ENCODE measurements around the gene DOK4.

The DOK4 gene

DNA sequence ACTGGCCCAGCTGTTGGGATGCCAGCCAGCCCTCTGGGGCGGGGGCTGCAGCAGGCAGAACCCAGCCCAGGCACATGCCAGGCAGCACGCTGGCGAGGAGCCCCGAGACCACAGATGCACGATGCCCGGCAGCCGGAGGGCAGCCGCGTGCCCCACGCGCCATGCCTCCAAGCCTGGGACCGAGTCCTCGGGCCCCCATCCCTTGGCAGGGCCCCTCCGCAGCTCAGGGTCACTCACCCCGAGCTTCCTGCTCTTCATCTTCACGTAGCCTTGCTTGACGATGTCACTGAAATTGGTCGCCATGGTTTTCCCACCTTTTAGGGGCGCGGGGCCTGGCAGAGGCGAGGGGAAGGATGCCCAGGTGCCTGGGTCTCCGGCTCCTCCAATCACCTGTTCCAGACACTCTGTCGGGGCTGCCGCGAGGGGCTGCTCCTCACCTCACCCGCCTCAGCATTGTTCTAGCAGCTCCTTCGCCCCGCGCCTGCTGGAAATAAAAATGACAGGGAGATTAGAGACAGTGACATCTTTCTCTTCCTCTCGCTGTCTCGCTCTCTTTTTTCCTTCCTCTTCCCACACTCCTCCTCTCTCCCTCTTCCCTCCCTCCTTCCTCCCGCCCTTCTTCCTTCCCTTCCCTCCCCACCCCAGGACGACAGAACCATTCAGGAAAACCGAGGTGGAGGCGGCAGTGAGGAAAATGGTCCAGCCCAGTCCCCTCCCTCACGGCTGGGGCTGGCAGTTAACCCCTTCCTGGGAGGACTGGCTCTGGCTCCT, 6.9 kb downstream of the DOK4 start:
- Histone ChIP-seq H3K9ac (ENCODE audit: insufficient read length, low read depth) (peak overlapping the region; percentile 66), H3K27me3 (ENCODE audit: insufficient read depth, insufficient read length) (peaks cover 2% of the 10 kb centered on the region), H3K9me3 (ENCODE audit: insufficient read depth, low read length) (no peaks in the 10 kb centered on the region), H3K4me1 (ENCODE audit: insufficient read depth, insufficient read length) (peaks cover 37% of the 10 kb centered on the region), H3K36me3 (ENCODE audit: insufficient read depth, insufficient read length, low read length) (peaks cover 13% of the 10 kb centered on the region), H3K4me3 (ENCODE audit: insufficient read length, low read depth) (peak overlapping the region; percentile 36)
- DNase-seq (ENCODE audit: low read depth, low spot score) = peak; percentile 52
- TF ChIP-seq SUZ12 (IDR thresholded peaks at IDR 0.05; ENCODE audit: extremely low read depth, insufficient read depth, insufficient read length) = no peak
- TF ChIP-seq ZNF274 (IDR thresholded peaks at IDR 0.05; ENCODE audit: low read depth, low read length) = no peak
- no peak for TF ChIP-seq YY1 (IDR thresholded peaks at IDR 0.05; ENCODE audit: insufficient read depth, insufficient read length)

DNA sequence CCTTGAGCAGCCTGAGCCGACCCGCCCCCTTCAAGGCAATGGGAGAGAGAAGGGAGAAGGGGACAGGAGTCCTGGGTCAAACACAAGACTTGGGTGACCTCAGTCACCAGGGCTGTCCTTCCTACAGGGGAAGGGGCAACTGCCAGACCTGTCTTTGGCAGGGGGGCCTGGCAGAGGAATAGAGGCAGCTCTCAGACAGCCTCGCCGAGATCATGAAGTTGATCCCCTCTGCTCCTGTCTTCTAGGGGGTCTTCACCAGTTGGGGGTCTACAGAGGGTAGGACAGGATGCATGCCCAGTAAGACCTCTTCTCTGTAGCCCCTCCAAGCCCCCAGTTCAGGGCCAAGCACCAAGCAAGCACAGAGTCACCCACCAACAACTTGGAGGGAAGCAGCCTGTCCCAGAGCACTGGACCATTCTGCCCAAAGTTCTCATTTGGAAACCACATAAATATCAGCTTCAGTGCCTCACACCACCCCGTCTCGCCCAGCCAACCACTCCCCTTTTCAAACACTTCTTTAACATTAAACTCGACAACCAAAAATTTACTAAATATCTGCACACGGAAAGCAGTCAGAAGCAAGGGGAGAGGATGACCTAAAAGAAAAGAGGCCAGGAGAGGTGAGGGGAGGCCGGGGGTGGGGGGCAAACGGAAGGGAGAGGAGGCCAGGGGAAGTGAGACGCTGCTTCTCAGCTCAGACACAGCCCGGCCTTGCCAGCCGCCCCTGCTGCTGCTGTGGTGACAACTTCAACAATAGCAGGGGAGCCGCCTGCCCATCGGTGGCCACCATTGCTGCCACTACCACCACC, 7.7 kb downstream of the DOK4 start:
- no peak for DNase-seq (ENCODE audit: low read depth, low spot score)
- peaks cover 21% of the 10 kb centered on the region for H3K36me3 ChIP-seq (ENCODE audit: insufficient read depth, insufficient read length, low read length)
- peak overlapping the region; percentile 66 for H3K9ac ChIP-seq (ENCODE audit: insufficient read length, low read depth)
- H3K27me3 ChIP-seq (ENCODE audit: insufficient read depth, insufficient read length) = no peaks in the 10 kb centered on the region
- H3K9me3 ChIP-seq (ENCODE audit: insufficient read depth, low read length) = no peaks in the 10 kb centered on the region
- H3K4me3 ChIP-seq (ENCODE audit: insufficient read length, low read depth) = no peak overlapping the region
- peaks cover 32% of the 10 kb centered on the region for H3K4me1 ChIP-seq (ENCODE audit: insufficient read depth, insufficient read length)
- TF ChIP-seq ZNF274 (IDR thresholded peaks at IDR 0.05; ENCODE audit: low read depth, low read length) (no peak), SUZ12 (IDR thresholded peaks at IDR 0.05; ENCODE audit: extremely low read depth, insufficient read depth, insufficient read length) (no peak), YY1 (IDR thresholded peaks at IDR 0.05; ENCODE audit: insufficient read depth, insufficient read length) (no peak)

DNA sequence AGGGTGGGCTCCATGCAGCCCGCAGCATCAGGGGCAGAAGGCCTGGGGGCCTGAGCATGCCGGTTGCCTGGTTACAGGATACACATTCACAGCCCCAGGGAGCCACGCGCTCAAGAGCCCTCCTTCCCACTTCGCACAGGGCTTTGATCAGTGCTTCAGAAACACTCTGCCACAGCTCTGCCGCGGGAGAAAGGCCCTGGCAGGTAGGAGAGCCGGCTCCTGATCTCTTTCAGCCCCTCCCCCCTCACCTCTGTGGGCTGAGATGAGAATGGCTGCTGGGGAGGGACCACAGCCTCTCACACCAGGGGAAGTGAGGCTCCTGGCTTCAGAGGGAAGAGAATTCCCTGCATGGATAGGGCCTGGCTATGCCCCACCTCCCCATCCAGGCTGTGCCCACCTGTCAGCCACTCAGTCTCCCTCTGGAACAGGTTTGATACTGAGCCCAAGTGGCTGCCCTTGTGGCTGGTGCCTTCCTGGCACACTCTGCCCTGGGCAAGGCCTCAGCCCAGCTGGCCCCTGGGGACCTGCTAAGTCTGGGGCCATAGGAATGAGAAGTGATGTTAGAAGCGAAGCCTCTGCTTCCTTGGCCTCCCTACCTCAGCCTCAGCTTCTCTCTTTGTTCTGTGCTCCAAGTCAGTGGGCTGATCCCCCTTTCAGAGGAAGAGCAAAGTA, 8.6 kb downstream of the DOK4 start:
- DNase-seq (ENCODE audit: low read depth, low spot score) = no peak
- Histone ChIP-seq H3K9ac (ENCODE audit: insufficient read length, low read depth) (peak overlapping the region; percentile 39), H3K4me1 (ENCODE audit: insufficient read depth, insufficient read length) (peaks cover 38% of the 10 kb centered on the region), H3K36me3 (ENCODE audit: insufficient read depth, insufficient read length, low read length) (peaks cover 30% of the 10 kb centered on the region), H3K9me3 (ENCODE audit: insufficient read depth, low read length) (no peaks in the 10 kb centered on the region), H3K27me3 (ENCODE audit: insufficient read depth, insufficient read length) (no peaks in the 10 kb centered on the region), H3K4me3 (ENCODE audit: insufficient read length, low read depth) (no peak overlapping the region)
- no peak for TF ChIP-seq YY1 (IDR thresholded peaks at IDR 0.05; ENCODE audit: insufficient read depth, insufficient read length)
- no peak for TF ChIP-seq SUZ12 (IDR thresholded peaks at IDR 0.05; ENCODE audit: extremely low read depth, insufficient read depth, insufficient read length)
- no peak for TF ChIP-seq ZNF274 (IDR thresholded peaks at IDR 0.05; ENCODE audit: low read depth, low read length)

DNA sequence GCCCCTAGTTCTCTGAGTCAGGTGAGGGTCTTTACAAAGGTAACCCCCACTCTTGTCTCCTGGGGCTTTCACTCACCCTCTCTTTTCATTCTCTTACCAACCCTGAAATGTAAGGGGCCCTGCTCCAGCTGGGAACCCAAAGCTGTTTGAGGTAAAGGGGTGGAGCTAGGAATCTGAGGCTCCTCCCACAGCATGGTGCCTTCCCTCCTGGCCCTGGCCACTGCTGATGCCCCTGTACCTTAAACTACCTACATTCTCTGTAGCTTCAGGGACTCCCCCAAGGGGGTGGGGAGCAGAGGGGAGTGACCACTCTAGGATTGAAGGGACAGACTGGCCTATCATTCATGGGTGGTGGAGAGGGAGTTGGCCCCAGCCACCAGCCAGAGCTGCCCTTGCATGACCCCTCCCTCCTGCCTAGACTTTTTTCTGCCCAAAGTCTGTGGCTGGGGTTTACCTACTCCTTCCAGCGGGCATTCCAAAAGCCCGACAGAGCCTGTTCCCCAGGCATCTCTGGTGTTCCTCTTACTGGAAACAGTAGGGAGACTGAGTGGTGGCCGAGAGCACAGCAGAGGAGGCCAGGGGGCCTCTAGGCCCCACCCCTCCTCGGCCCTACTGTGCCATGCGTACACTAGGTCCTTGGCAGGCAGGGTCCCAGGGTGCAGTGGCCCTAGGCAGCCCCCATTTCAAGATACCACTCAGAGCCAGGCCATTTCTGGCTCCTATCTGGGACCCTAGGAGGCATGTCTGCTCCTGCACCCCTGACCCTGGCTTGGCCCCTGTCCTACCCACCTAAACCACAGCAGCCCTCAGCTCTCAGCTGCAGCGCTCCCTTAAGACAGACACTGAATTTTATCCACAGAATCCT, 9.5 kb downstream of the DOK4 start:
- H3K27me3 ChIP-seq (ENCODE audit: insufficient read depth, insufficient read length) = no peaks in the 10 kb centered on the region
- H3K9me3 ChIP-seq (ENCODE audit: insufficient read depth, low read length) = no peaks in the 10 kb centered on the region
- H3K9ac ChIP-seq (ENCODE audit: insufficient read length, low read depth) = peak overlapping the region; percentile 36
- no peak overlapping the region for H3K4me3 ChIP-seq (ENCODE audit: insufficient read length, low read depth)
- H3K36me3 ChIP-seq (ENCODE audit: insufficient read depth, insufficient read length, low read length) = peaks cover 39% of the 10 kb centered on the region
- H3K4me1 ChIP-seq (ENCODE audit: insufficient read depth, insufficient read length) = peaks cover 45% of the 10 kb centered on the region
- DNase-seq (ENCODE audit: low read depth, low spot score) = no peak
- TF ChIP-seq YY1 (IDR thresholded peaks at IDR 0.05; ENCODE audit: insufficient read depth, insufficient read length) (no peak), SUZ12 (IDR thresholded peaks at IDR 0.05; ENCODE audit: extremely low read depth, insufficient read depth, insufficient read length) (no peak), ZNF274 (IDR thresholded peaks at IDR 0.05; ENCODE audit: low read depth, low read length) (no peak)

DNA sequence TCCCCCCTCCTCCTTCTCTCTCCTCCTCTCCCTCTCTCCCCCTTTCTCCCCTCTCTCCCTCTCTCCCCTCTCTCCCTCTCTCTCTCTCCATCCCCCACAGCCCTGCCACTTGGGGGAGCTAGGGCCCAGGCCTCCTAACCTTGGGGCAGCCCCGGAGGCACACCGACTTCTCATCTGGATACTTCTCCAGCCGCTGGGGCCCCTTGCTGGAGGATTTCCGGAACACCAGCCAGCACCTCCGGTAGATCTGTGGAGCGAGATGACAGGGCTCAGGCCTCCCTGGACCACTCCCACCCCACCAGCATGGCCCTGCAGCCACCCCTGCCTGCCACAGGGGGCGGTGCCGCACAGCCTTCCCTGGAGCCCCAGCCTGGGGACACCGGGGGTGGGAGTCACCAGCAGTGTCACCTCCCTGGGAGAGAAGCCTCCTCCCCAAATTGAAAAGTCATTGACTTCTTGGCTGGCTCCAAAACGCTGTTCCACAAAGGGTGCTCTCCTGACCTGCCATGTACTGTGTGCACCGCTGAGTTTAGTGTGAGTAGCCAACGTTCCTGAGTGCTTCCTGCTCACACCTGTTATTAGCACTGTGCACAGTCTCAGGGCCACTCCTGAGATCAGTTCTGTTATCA, 10.5 kb downstream of the DOK4 start:
- Histone ChIP-seq H3K36me3 (ENCODE audit: insufficient read depth, insufficient read length, low read length) (peaks cover 46% of the 10 kb centered on the region), H3K9me3 (ENCODE audit: insufficient read depth, low read length) (no peaks in the 10 kb centered on the region), H3K27me3 (ENCODE audit: insufficient read depth, insufficient read length) (no peaks in the 10 kb centered on the region), H3K4me3 (ENCODE audit: insufficient read length, low read depth) (no peak overlapping the region), H3K9ac (ENCODE audit: insufficient read length, low read depth) (peak overlapping the region; percentile 15), H3K4me1 (ENCODE audit: insufficient read depth, insufficient read length) (peaks cover 50% of the 10 kb centered on the region)
- TF ChIP-seq SUZ12 (IDR thresholded peaks at IDR 0.05; ENCODE audit: extremely low read depth, insufficient read depth, insufficient read length) (no peak), ZNF274 (IDR thresholded peaks at IDR 0.05; ENCODE audit: low read depth, low read length) (no peak), YY1 (IDR thresholded peaks at IDR 0.05; ENCODE audit: insufficient read depth, insufficient read length) (no peak)
- DNase-seq (ENCODE audit: low read depth, low spot score) = peak; percentile 85

Data from NT2/D1 (cell line).